Neutrophil (primary cell): Measurements from ENCODE around the gene RMDN2.

ENCODE experiments used
- H3K27ac ChIP-seq: fragments of 200-600 bp; sonication (generic); 2 replicates; pipeline ENCODE4 v1.5.1; 2016; ENCODE audit warnings: mild to moderate bottlenecking, moderate library complexity
- H3K27me3 ChIP-seq: fragments of 200-600 bp; sonication (generic); 2 replicates; pipeline ENCODE4 v1.6.0; 2016; ENCODE audit warnings: mild to moderate bottlenecking
- H3K36me3 ChIP-seq: fragments of 200-600 bp; sonication (generic); 2 replicates; pipeline ENCODE4 v1.5.1; 2017
- H3K4me1 ChIP-seq, 2 experiments: fragments of 200-600 bp in 1 of 2; sonication (generic) in 1 of 2; 1 replicate in 1 of 2; 2 replicates in 1 of 2; pipeline versions ENCODE4 v1.5.1 to v1.6.1; 2013 to 2016; ENCODE audit warnings: low read depth in 1 of 2, low read length in 1 of 2, mild to moderate bottlenecking in 1 of 2, moderate library complexity in 1 of 2; ENCODE audit not compliant: control insufficient read depth in 1 of 2, insufficient read depth in 1 of 2
- H3K4me3 ChIP-seq, 2 experiments: fragments of 200-600 bp in 1 of 2; sonication (generic) in 1 of 2; 1 replicate in 1 of 2; 2 replicates in 1 of 2; pipeline ENCODE4 v1.5.1; 2013 to 2016; ENCODE audit warnings: low read depth in 1 of 2, low read length in 1 of 2, mild to moderate bottlenecking in 1 of 2, moderate library complexity in 1 of 2
- H3K9me3 ChIP-seq: fragments of 200-600 bp; sonication (generic); 2 replicates; pipeline ENCODE4 v1.5.1; 2016
- CTCF ChIP-seq: fragments of 200-600 bp; sonication (generic); IDR thresholded peaks from 2 replicates; pipeline ENCODE4 v1.5.1; 2016; ENCODE audit warnings: antibody characterized with exemption

RMDN2 gene

GRCh38 chr2:38060236-38061018 is 135.3 kb downstream of the RMDN2 start:
- no peaks in the 10 kb centered on the region for H3K36me3 ChIP-seq
- no peak overlapping the region for H3K4me3 ChIP-seq
- no peak for TF ChIP-seq CTCF
- H3K9me3 ChIP-seq: no peaks in the 10 kb centered on the region
- no peaks in the 10 kb centered on the region for H3K4me1 ChIP-seq
- H3K27ac ChIP-seq: no peak overlapping the region
- H3K27me3 ChIP-seq: peaks cover 26% of the 10 kb centered on the region

- no peak for TF ChIP-seq CTCF
- H3K27ac ChIP-seq: no peak overlapping the region
- H3K4me3 ChIP-seq: no peak overlapping the region
- peaks cover 37% of the 10 kb centered on the region for H3K27me3 ChIP-seq
- no peaks in the 10 kb centered on the region for H3K9me3 ChIP-seq
- no peaks in the 10 kb centered on the region for H3K36me3 ChIP-seq
- no peaks in the 10 kb centered on the region for H3K4me1 ChIP-seq
Measured at GRCh38 chr2:38064801-38065501, 139.9 kb downstream of the RMDN2 start.

GRCh38 chr2:38065502-38066135 is 140.5 kb downstream of the RMDN2 start:
- Histone ChIP-seq H3K27ac (no peak overlapping the region), H3K9me3 (no peaks in the 10 kb centered on the region), H3K27me3 (peaks cover 43% of the 10 kb centered on the region), H3K4me3 (no peak overlapping the region), H3K36me3 (no peaks in the 10 kb centered on the region), H3K4me1 (no peaks in the 10 kb centered on the region)
- TF ChIP-seq CTCF: no peak

GRCh38 chr2:38066421-38067115 is 141.5 kb downstream of the RMDN2 start:
- no peak for TF ChIP-seq CTCF
- Histone ChIP-seq H3K27ac (no peak overlapping the region), H3K36me3 (no peaks in the 10 kb centered on the region), H3K4me3 (no peak overlapping the region), H3K27me3 (peaks cover 53% of the 10 kb centered on the region), H3K4me1 (no peaks in the 10 kb centered on the region), H3K9me3 (no peaks in the 10 kb centered on the region)
